Motor neuron (in vitro differentiated cells): ENCODE data around the gene QRICH2. TPM values are rescaled to one million over a fixed set of nuclear protein-coding genes. Genes with fewer than 3 reads are reported as not detected.

Experiments
- ATAC-seq, 8 experiments: fragments of 200-7000 bp; cut with Tn5 transposase; replicated peaks in 6 of 8; 2 replicates each; pipeline ENCODE4 v1.8.0; 2021; ENCODE audit warnings: mild to moderate bottlenecking in 8 of 8, moderate library complexity in 8 of 8
- H3K27ac ChIP-seq, 2 donors: fragments of 250-450 bp; sonication (Bioruptor Pico); 2 replicates each; pipeline ENCODE4 v1.9.0; 2021; ENCODE audit warnings: antibody characterized with exemption in 2 of 2, mild to moderate bottlenecking in 2 of 2, moderate library complexity in 1 of 2
- H3K4me1 ChIP-seq, 2 donors: fragments of 250-450 bp; sonication (Bioruptor Pico); replicated peaks in 1 of 2; 2 replicates each; pipeline ENCODE4 v1.6.1; 2021; ENCODE audit warnings: antibody characterized with exemption in 2 of 2, mild to moderate bottlenecking in 2 of 2, moderate library complexity in 1 of 2
- H3K4me3 ChIP-seq, 5 donors: fragments of 250-450 bp; sonication (Bioruptor Pico); 2 replicates each; pipeline ENCODE4 v1.9.0; 2021; ENCODE audit warnings: antibody characterized with exemption in 5 of 5, mild to moderate bottlenecking in 5 of 5, moderate library complexity in 4 of 5
- WGBS, 10 experiments: fragments of 450-650 bp; shearing (Covaris generic); methylation state at CpG; one replicate each; pipeline ENCODE4 v1.0.0; 2022; 5-methylcytosine and 5-hydroxymethylcytosine counted together
- in situ Hi-C, 9 experiments: fragments of 400-800 bp; cut with MboI; loops; one replicate each; pipeline ENCODE4 v1.15.0; 2021; ENCODE audit warnings: low sequenced_read_pairs in 9 of 9, low pct_unique_long_range_greater_than_20kb in 2 of 9; ENCODE audit not compliant: unreplicated experiment in 9 of 9
- total RNA-seq, 8 experiments: library from RNA; unstranded; fragments of 300-600 nt; gene quantifications; 2 replicates each; pipeline versions ENCODE4 v1.2.3 to v1.2.4, GENCODE V29; 2022

The QRICH2 gene
- total RNA-seq, 8 experiments from 2014 or later: 2.8 to 9.3 (median 3.6) TPM

DNA sequence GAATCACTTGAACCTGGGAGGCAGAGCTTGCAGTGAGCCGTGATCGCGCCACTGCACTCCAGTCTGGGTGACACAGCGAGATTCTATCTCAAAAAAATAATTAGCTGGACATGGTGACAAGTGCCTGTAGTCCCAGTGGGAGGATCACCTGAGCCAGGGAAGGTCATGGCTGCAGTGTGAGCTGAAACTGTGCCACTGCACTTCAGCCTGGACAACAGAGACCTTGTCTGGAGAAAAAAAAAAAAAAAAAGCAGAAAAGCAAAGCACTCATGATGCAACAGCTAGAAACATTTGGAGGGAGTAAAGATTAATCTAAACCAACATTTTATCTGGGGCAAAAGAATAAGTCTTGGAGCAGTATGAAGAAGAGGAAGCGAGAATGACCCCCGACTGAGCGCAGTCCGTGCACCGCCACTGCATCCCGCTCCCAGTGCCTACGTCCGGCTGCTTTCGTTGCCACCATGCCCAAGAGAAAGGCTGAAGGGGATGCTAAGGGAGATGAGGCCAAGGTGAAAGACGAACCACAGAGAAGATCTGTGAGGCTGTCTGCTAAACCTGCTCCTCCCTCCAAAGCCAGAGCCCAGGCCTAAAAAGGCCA, 37.4 kb upstream of the QRICH2 start:
- in situ Hi-C loops: no loop called here
- WGBS, 10 experiments: 89 to 100% (median 96%) methylated on average over 4 to 12 of the region's 14 CpGs; no CpG with 5 or more reads in 1 of the 10 experiments
- ATAC-seq: peak in 5 of 8 experiments; percentile 64 to 95 (median 76)
- peak overlapping the region; percentile 74 to 81 for H3K27ac ChIP-seq
- H3K4me3 ChIP-seq: no peak overlapping the region
- H3K4me1 ChIP-seq: peaks cover 9 to 14% of the 10 kb centered on the region in 2 donors

- no peak overlapping the region for H3K27ac ChIP-seq
- WGBS, 10 experiments: 80 to 100% (median 90%) methylated on average over 1 to 7 of the region's 7 CpGs; no CpG with 5 or more reads in 1 of the 10 experiments
- ATAC-seq: no peak
- H3K4me1 ChIP-seq: peaks cover 9 to 14% of the 10 kb centered on the region in 2 donors
- in situ Hi-C loops: no loop called here
- no peak overlapping the region for H3K4me3 ChIP-seq
Observed at GRCh38 chr17:76343106-76343505, 35.0 kb upstream of the QRICH2 start.

DNA sequence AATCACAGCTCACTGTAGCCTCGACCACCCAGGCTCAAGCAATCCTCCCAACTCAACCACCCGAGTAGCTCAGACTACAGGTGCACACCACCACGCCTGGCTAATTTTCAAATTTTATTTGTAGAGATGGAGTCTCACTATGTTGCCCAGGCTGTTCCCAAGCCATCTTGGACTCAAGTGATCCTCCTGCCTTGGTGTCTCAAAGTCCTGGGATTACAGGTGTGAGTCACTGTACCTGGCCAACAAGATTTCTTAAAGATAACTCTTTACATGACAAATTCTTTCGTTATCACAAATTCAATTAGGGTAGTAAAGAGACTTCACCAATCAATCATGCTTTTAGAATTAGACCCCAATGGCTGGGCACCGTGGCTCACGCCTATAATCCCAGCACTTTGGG, 33.2 kb upstream of the QRICH2 start:
- 92 to 100% (median 100%) methylated on average over 1 to 4 of the region's 6 CpGs; no CpG with 5 or more reads in 4 of the 10 experiments for whole genome bisulfite sequencing, 10 experiments
- Histone ChIP-seq H3K27ac (no peak overlapping the region), H3K4me3 (no peak overlapping the region), H3K4me1 (peaks cover 7 to 13% of the 10 kb centered on the region in 2 donors)
- no peak for ATAC-seq
- in situ Hi-C loops: no loop called here

DNA sequence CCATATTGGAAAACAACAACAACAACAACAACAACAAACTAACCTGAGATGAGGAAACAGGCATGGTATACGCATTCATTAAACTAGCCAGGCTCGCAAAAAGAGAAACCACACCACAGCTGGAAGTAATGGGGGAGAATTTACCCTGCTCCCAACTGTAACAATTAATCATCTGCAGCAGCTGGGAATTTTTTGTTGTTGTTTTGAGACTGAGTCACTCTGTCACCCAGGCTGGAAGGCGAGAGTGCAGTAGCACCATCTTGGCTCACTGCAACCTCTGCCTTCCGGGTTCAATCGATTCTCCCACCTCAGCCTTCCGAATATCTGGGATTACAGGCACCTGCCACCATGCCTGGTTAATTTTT, 29.3 kb upstream of the QRICH2 start:
- 31 to 100% (median 79%) methylated on average over 1 to 6 of the region's 6 CpGs; no CpG with 5 or more reads in 3 of the 10 experiments for WGBS, 10 experiments
- Histone ChIP-seq H3K27ac (no peak overlapping the region), H3K4me1 (no peaks in the 10 kb centered on the region), H3K4me3 (no peak overlapping the region)
- peak in 2 of 8 experiments; percentile 65 to 81 for ATAC-seq
- in situ Hi-C loops: no loop called here

- in situ Hi-C loops: no loop called here
Observed at GRCh38 chr17:76336756-76337412, 28.8 kb upstream of the QRICH2 start.

DNA sequence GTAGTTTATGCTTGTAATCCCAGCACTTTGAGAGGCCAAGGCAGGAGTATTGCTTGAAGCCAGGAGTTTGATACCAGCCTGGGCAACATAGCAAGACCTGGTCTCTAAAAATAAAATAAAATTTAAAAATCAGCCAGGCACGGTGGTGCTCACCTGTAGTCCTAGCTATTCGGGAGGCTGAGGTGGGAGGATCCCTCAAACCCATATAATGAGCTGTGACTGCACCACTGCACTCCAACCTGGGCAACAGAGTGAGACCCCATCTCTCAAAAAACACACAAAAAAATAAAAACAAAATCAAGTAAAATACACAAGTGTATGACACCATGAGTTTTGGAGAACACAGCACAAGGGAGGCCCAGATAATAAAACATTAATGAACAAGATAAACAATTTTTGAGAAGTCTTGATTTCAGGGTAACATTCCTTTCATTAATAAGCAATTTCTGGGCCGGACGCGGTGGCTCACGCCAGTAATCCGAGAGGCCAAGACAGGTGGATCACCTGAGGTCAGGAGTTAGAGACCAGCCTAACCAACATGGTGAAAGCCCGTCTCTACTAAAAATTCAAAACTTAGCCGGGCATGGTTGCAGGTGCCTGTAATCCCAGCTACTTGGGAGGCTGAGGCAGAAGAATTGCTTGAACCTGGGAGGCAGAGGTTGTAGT, 27.8 kb upstream of the QRICH2 start:
- H3K4me3 ChIP-seq: no peak overlapping the region
- in situ Hi-C loops: no loop called here
- H3K27ac ChIP-seq: no peak overlapping the region
- 94 to 100% (median 96%) methylated on average over 1 to 8 of the region's 9 CpGs; no CpG with 5 or more reads in 2 of the 10 experiments for WGBS, 10 experiments
- H3K4me1 ChIP-seq: no peaks in the 10 kb centered on the region
- no peak for ATAC-seq

More at GRCh38 chr17:76336756-76337412, 28.8 kb upstream of the QRICH2 start:
- 58 to 100% (median 85%) methylated on average over 1 to 7 of the region's 7 CpGs; no CpG with 5 or more reads in 2 of the 10 experiments for WGBS, 10 experiments
- H3K27ac ChIP-seq: no peak overlapping the region
- ATAC-seq: no peak
- no peak overlapping the region for H3K4me3 ChIP-seq
- no peaks in the 10 kb centered on the region for H3K4me1 ChIP-seq

GRCh38 chr17:76333673-76334505, 25.8 kb upstream of the QRICH2 start:
- 60 to 100% (median 86%) methylated on average over 1 to 5 of the region's 11 CpGs for WGBS, 10 experiments
- in situ Hi-C loops: no loop called here
- no peak overlapping the region for H3K4me3 ChIP-seq
- no peak for ATAC-seq
- H3K4me1 ChIP-seq: no peaks in the 10 kb centered on the region
- H3K27ac ChIP-seq: no peak overlapping the region

GRCh38 chr17:76331083-76331482, 23.0 kb upstream of the QRICH2 start:
- ATAC-seq: no peak
- H3K4me3 ChIP-seq: no peak overlapping the region
- in situ Hi-C loops: no loop called here
- 75 to 100% (median 92%) methylated on average over 1 to 2 of the region's 2 CpGs; no CpG with 5 or more reads in 4 of the 10 experiments for WGBS, 10 experiments
- H3K4me1 ChIP-seq: no peaks in the 10 kb centered on the region
- no peak overlapping the region for H3K27ac ChIP-seq

DNA sequence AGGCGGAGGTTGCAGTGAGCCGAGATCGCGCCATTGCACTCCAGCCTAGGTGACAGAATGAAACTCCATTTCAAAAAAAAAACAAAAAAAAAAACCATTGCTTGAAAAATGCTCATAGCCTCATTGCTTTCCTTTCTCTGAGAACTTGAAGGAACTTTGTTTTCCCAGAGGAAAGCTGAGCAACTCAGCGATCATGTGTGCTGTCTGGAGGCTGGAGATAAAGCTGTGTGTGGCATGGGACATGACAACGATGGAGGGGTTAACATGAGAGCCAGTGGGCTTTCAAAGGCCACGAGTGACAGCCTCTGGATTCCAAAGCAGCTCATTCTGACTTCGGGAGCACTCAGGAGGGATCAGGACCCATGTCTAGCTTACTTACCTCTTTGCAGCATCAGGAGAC, 21.6 kb upstream of the QRICH2 start:
- in situ Hi-C loops: no loop called here
- 47 to 100% (median 87%) methylated on average over 1 to 7 of the region's 8 CpGs for WGBS, 10 experiments
- Histone ChIP-seq H3K4me1 (no peaks in the 10 kb centered on the region), H3K4me3 (no peak overlapping the region), H3K27ac (no peak overlapping the region)
- no peak for ATAC-seq

DNA sequence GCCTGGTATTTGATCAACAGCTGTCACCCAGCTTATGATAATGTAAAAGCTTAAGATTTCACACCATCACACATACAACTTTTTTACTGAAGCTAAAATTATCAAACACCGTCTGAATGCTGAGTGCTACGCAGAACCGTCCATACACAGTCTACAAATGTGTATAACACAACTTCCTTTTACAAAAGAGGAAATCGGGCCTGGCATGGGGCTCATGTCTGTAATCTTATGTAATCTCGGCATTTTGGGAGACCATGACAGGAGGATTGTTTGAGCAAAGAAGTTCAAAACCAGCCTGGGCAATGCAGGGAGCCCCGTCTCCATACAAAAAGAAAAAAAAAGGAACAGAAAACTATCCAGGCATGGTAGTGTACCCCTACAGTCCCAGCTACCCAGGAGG, 19.6 kb upstream of the QRICH2 start:
- Histone ChIP-seq H3K4me1 (no peaks in the 10 kb centered on the region), H3K4me3 (no peak overlapping the region), H3K27ac (no peak overlapping the region)
- WGBS, 10 experiments: 80 to 100% (median 100%) methylated on average over 1 to 5 of the region's 6 CpGs; no CpG with 5 or more reads in 1 of the 10 experiments
- in situ Hi-C loops: no loop called here
- no peak for ATAC-seq

DNA sequence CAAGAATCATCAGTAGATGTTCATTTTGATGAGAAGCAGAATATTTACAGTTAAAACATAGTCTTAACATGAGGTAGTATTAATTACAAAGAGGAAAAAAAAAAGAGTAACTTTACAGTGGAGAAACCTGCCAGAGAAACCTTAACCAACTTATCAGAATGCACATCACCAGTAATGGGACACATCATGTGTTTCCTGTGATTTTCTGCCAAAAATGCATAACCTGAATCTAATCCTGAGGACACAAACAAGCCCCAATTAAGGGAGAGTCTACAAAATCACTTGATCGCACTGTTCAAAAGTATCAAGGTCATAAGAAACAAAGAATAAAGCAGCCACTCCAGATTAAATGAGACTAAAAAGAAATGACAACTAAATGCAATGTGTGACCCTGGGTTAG, 18.2 kb upstream of the QRICH2 start:
- in situ Hi-C loops: no loop called here
- Histone ChIP-seq H3K27ac (no peak overlapping the region), H3K4me1 (no peaks in the 10 kb centered on the region), H3K4me3 (no peak overlapping the region)
- WGBS, 10 experiments: 89 to 100% (median 100%) methylated on average over 1 of the region's 1 CpG; no CpG with 5 or more reads in 1 of the 10 experiments
- ATAC-seq: peak in 1 of 8 experiments; percentile 36

DNA sequence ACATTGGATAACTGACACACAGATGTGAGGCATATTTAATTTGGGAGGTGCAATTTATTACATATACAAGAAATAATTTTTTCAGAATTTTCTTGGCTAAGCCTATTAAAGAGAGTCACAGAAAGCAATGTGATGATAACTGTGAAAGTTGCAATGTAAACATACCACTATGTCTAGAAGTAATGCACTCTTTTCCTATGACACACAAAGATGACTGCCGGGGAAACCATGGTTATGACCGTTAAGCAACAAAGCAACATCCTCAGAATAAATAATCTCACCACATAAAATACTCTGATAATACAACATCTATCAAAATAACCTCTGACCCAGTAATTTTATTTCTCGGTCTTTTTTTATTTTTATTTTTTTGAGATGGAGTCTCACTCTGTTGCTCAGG, 10.5 kb upstream of the QRICH2 start:
- Histone ChIP-seq H3K27ac (no peak overlapping the region), H3K4me3 (no peak overlapping the region), H3K4me1 (no peaks in the 10 kb centered on the region)
- ATAC-seq: no peak
- in situ Hi-C loops: loop anchor here in 2 of 9 experiments (25.0 kb wide), 2 partner anchors 94 to 194 kb away; partner anchors contain the start of gene RHBDF2 (in 1 of the 2)
- WGBS, 10 experiments: 93 to 100% (median 100%) methylated on average over 1 to 3 of the region's 3 CpGs; no CpG with 5 or more reads in 2 of the 10 experiments
